Heart left ventricle (tissue), 16 donors: ENCODE data around the gene EIF5A2. TPM values are rescaled to one million over a fixed set of nuclear protein-coding genes. Genes with fewer than 3 reads are reported as not detected.

Experiments
- ATAC-seq, 4 donors: fragments of 200-7000 bp; cut with Tn5 transposase; one replicate each; pipeline ENCODE4 v1.9.1; 2020 to 2022; ENCODE audit warnings: moderate library complexity in 4 of 4, mild to moderate bottlenecking in 3 of 4, moderate number of reproducible peaks in 1 of 4
- DNase-seq, 5 donors: peaks; one replicate each; pipeline ENCODE4 v3.0.0-alpha.2; 2020
- H3K27ac ChIP-seq, 12 donors: fragments of 200-600 bp; sonication (generic) in 4 of 12; one replicate each; pipeline versions ENCODE4 v1.5.0 to v1.8.0; 2016 to 2022; ENCODE audit warnings: mild to moderate bottlenecking in 2 of 12
- H3K27me3 ChIP-seq, 9 donors: fragments of 200-600 bp; sonication (generic) in 2 of 9; one replicate each; pipeline versions ENCODE4 v1.5.1 to v1.8.0; 2016 to 2022; ENCODE audit warnings: mild to moderate bottlenecking in 3 of 9
- H3K36me3 ChIP-seq, 9 donors: fragments of 200-600 bp; sonication (generic) in 2 of 9; one replicate each; pipeline versions ENCODE4 v1.5.0 to v1.8.0; 2018 to 2022; ENCODE audit warnings: mild to moderate bottlenecking in 2 of 9
- H3K4me1 ChIP-seq, 12 donors: fragments of 200-600 bp; sonication (generic) in 4 of 12; one replicate each; pipeline versions ENCODE4 v1.5.0 to v1.8.0; 2016 to 2022; ENCODE audit warnings: mild to moderate bottlenecking in 3 of 12
- H3K4me3 ChIP-seq, 12 donors: fragments of 200-600 bp; sonication (generic) in 4 of 12; one replicate each; pipeline versions ENCODE4 v1.5.0 to v1.8.0; 2017 to 2022; ENCODE audit warnings: mild to moderate bottlenecking in 9 of 12, moderate library complexity in 4 of 12
- H3K9me3 ChIP-seq, 12 donors: fragments of 200-600 bp; sonication (generic) in 4 of 12; one replicate each; pipeline versions ENCODE4 v1.5.0 to v1.8.0; 2016 to 2022; ENCODE audit warnings: mild to moderate bottlenecking in 1 of 12
- CTCF ChIP-seq, 12 donors: fragments of 200-600 bp; sonication (generic) in 4 of 12; IDR thresholded peaks; one replicate each; pipeline versions ENCODE4 v1.5.0 to v1.8.0; 2018 to 2022; ENCODE audit warnings: antibody characterized with exemption in 12 of 12, mild to moderate bottlenecking in 5 of 12
- POLR2A ChIP-seq, 2 donors: fragments of 450-650 bp; IDR thresholded peaks; one replicate each; pipeline ENCODE4 v1.6.1; 2017; ENCODE audit warnings: antibody characterized with exemption in 2 of 2, mild to moderate bottlenecking in 2 of 2, moderate library complexity in 2 of 2
- WGBS, 4 donors: extraction: QIAGEN DNeasy Blood & Tissue Kit in 2 of 4; methylation state at CpG; one replicate each; pipeline versions ENCODE4 v1.1.5 to v1.1.7; 2013 to 2018; 5-methylcytosine and 5-hydroxymethylcytosine counted together
- intact Hi-C, 10 donors: fragments of 100-400 bp; cut with DNase I; formaldehyde crosslinking; loops; one replicate each; pipeline versions ENCODE4 v1.11.1 to v1.14.2; 2022
- polyA plus RNA-seq, 2 donors: library from polyadenylated mRNA; stranded (reverse); fragments of 200-250 nt; gene quantifications; one replicate each; pipeline ENCODE4 v1.2.3, GENCODE V29; 2013
- total RNA-seq, 9 donors: library from RNA; depleted of rRNA in 2 of 9; stranded (reverse); fragments of >200 nt in 2 of 9; fragmentation: NEBNext Ultra II Directional in 3 of 9; extraction: Animal tissue kit (Norgen Biotek cat#: 25700) in 3 of 9; gene quantifications; one replicate each; pipeline versions ENCODE4 v1.1.0 to v1.2.4, GENCODE V29; 2016 to 2023
- donor health status: ischemic (EF 13 %, LVEDD 7.1; RV severe dilation, severe dysfunction).
- donor health status: healthy with polysubstance abuse.
- donor health status: DM: no; HTN: yes; CAD: no.
- donor health status: DM: no; HTN: no; CAD: no.
- donor health status: ischemic (EF 25% LVEDD 6.9; RV normal size, moderate dysfunction).
- donor health status: ischemic (EF 25% LVEDD 5.7; RV mildly dilated, moderate dysfunction).
- donor health status: healthy.
- donor health status: DM: yes; HTN: yes; CAD: no.
- donor health status: ischemic (EF 35%, LVEDD 5.7; RV mildly dilated, moderate dysfunction).
- donor health status: nonischemic (EF 11% LVEDD 7.7; RV severe dilation, severe dysfunction).
- donor health status: DM: yes; HTN: yes; CAD: no.
- donor health status: PGD.
- donor health status: ischemic (EF 29% LVEDD 5.4; RV normal size, mild dysfunction).
- donor health status: nonischemic (EF 23%, LVEDD 6.1; RV moderate dilation, normal function).

EIF5A2 gene
- total and polyA plus RNA-seq, 11 donors = 1.6 to 13.9 (median 8.4) TPM

GRCh38 chr3:170864525-170865208, 43.8 kb downstream of the EIF5A2 start:
- Histone ChIP-seq H3K27me3 (no peaks in the 10 kb centered on the region), H3K4me3 (no peak overlapping the region), H3K27ac (no peak overlapping the region), H3K36me3 (peaks cover 0 to 38% (median 32%) of the 10 kb centered on the region in 9 donors), H3K9me3 (no peaks in the 10 kb centered on the region), H3K4me1 (peaks cover 0 to 29% (median 18%) of the 10 kb centered on the region in 12 donors)
- WGBS, 4 donors = 87 to 90% (median 88%) methylated on average over 6 of the region's 6 CpGs
- TF ChIP-seq CTCF (IDR thresholded peaks at IDR 0.05) (no peak), POLR2A (IDR thresholded peaks at IDR 0.05) (no peak)
- DNase-seq (no peak), ATAC-seq (no peak)
- intact Hi-C loops = loop anchor here in 1 of 10 donors (5.0 kb wide), 1 partner anchor 897 kb away; the partner anchor contains the start of gene SEC62

DNA sequence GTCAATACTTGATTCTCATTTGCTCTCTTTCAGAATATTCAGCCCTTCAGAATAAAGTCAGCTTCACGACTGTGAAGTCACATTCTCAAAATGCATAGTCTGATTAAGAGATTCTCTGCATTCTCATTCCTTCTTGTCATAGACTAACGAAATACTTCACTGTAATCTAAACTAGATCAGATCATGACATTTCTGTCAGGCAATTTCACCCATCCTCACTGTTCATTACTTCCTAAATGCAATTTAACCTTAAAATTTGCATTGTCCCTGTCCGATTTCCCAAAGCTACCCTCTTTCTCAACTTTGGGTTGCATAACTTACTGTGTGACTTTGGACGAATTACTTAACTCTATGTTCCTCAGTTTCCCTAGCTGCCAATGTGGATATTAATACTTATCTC, 44.6 kb downstream of the EIF5A2 start:
- Histone ChIP-seq H3K36me3 (peaks cover 0 to 38% (median 32%) of the 10 kb centered on the region in 9 donors), H3K4me3 (no peak overlapping the region), H3K9me3 (no peaks in the 10 kb centered on the region), H3K4me1 (peaks cover 0 to 22% (median 13%) of the 10 kb centered on the region in 12 donors), H3K27me3 (no peaks in the 10 kb centered on the region), H3K27ac (no peak overlapping the region)
- WGBS, 4 donors = 82 to 88% (median 86%) methylated on average over 4 of the region's 4 CpGs
- TF ChIP-seq CTCF (IDR thresholded peaks at IDR 0.05) (no peak), POLR2A (IDR thresholded peaks at IDR 0.05) (no peak)
- intact Hi-C loops = no loop called here
- ATAC-seq (no peak), DNase-seq (no peak)

DNA sequence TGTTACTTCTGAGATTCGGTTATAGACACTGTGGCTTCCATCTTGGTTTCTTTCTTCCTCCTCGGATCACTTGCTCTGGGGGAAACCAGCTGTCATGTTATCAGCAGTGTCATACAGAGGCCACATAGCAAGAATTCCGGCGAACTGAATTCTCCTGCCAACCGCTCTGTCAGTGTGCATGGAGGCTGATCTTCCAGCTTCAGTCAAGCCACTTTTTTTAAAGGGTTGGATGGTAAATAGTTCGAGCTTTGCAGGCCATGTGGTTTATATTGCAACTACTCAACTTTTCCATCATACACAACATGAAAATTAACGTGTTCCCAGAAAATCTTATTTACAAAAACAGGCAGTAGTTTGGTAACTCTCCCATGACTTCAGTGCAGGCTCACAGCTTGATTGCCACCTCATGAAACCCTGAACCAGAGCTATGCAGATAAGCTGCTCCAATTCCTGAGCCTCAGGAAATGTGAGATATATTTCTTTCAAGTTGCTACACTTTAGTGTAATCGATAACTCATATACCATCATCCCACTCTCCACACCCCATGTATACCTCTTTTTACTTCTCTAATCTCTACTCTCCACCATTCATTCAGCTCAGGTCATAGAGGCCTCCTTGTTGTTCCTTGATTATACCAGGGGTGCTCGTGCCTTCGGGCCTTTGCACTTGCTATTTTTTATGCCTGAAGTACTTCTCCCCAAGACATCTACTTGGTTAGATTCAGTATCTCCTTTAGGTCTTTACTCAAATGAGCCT, 45.6 kb downstream of the EIF5A2 start:
- DNase-seq (no peak), ATAC-seq (peak in 1 of 4 donors; percentile 41)
- no peaks in the 10 kb centered on the region for H3K9me3 ChIP-seq
- intact Hi-C loops = no loop called here
- H3K36me3 ChIP-seq = peaks cover 0 to 33% (median 27%) of the 10 kb centered on the region in 9 donors
- peaks cover 0 to 12% (median 4%) of the 10 kb centered on the region in 12 donors for H3K4me1 ChIP-seq
- no peak overlapping the region for H3K4me3 ChIP-seq
- no peak overlapping the region for H3K27ac ChIP-seq
- H3K27me3 ChIP-seq = no peaks in the 10 kb centered on the region
- 50 to 70% (median 63%) methylated on average over 10 of the region's 10 CpGs for WGBS, 4 donors
- TF ChIP-seq CTCF (IDR thresholded peaks at IDR 0.05) (no peak), POLR2A (IDR thresholded peaks at IDR 0.05) (no peak)

- Histone ChIP-seq H3K36me3 (no peaks in the 10 kb centered on the region), H3K27me3 (no peaks in the 10 kb centered on the region), H3K4me1 (no peaks in the 10 kb centered on the region), H3K4me3 (no peak overlapping the region), H3K9me3 (no peaks in the 10 kb centered on the region), H3K27ac (no peak overlapping the region)
- no peak for DNase-seq
- 86 to 96% (median 92%) methylated on average over 5 of the region's 5 CpGs for WGBS, 4 donors
- intact Hi-C loops = no loop called here
- TF ChIP-seq CTCF (IDR thresholded peaks at IDR 0.05) = no peak
- no peak for TF ChIP-seq POLR2A (IDR thresholded peaks at IDR 0.05)
- ATAC-seq = no peak
Observed at GRCh38 chr3:170858599-170858998, 49.8 kb downstream of the EIF5A2 start.
